ENCODE data around the gene KCNQ1.

DNA sequence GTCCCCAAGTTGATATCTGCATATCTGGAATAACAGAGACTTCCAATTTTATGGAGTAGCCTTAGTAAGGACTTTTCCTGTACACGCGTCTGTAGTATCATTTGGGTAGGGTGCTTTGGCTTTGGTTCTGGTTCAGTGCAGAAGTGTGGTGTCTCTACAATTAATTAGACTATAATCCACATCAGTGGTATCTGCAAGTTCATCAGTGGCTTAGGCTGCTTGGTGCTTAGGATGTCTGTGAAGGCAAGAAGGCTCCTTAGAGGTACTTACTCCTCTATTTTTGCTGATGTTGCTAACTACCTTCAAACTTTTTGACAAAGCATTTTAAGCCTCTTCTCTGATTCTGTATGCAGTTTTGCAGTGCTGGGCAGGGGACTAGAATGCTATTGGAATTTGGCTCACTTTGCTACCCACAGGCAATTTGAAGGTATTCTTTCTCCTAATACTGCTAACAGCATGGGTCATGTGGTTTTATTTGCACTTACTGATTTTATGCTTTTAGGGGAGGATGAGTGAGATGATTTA, 205.6 kb downstream of the KCNQ1 start:
- no peak for TF ChIP-seq KLF13 (CRISPR knock-in tag; IDR thresholded peaks at IDR 0.05)
- TF ChIP-seq, protein P1, sequence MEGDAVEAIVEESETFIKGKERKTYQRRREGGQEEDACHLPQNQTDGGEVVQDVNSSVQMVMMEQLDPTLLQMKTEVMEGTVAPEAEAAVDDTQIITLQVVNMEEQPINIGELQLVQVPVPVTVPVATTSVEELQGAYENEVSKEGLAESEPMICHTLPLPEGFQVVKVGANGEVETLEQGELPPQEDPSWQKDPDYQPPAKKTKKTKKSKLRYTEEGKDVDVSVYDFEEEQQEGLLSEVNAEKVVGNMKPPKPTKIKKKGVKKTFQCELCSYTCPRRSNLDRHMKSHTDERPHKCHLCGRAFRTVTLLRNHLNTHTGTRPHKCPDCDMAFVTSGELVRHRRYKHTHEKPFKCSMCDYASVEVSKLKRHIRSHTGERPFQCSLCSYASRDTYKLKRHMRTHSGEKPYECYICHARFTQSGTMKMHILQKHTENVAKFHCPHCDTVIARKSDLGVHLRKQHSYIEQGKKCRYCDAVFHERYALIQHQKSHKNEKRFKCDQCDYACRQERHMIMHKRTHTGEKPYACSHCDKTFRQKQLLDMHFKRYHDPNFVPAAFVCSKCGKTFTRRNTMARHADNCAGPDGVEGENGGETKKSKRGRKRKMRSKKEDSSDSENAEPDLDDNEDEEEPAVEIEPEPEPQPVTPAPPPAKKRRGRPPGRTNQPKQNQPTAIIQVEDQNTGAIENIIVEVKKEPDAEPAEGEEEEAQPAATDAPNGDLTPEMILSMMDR (CRISPR knock-in tag; IDR thresholded peaks at IDR 0.05), result no peak
- TF ChIP-seq CEBPB (IDR thresholded peaks at IDR 0.05; ENCODE audit: borderline replicate concordance, low read depth, low read length), result no peak
- TF ChIP-seq, protein P2, sequence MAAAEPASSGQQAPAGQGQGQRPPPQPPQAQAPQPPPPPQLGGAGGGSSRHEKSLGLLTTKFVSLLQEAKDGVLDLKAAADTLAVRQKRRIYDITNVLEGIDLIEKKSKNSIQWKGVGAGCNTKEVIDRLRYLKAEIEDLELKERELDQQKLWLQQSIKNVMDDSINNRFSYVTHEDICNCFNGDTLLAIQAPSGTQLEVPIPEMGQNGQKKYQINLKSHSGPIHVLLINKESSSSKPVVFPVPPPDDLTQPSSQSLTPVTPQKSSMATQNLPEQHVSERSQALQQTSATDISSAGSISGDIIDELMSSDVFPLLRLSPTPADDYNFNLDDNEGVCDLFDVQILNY (CRISPR knock-in tag; conservative IDR thresholded peaks at IDR 0.05), result no peak
- TF ChIP-seq ZFP82 (CRISPR knock-in tag; IDR thresholded peaks at IDR 0.05; ENCODE audit: borderline replicate concordance), result no peak
- TF ChIP-seq, protein P3, sequence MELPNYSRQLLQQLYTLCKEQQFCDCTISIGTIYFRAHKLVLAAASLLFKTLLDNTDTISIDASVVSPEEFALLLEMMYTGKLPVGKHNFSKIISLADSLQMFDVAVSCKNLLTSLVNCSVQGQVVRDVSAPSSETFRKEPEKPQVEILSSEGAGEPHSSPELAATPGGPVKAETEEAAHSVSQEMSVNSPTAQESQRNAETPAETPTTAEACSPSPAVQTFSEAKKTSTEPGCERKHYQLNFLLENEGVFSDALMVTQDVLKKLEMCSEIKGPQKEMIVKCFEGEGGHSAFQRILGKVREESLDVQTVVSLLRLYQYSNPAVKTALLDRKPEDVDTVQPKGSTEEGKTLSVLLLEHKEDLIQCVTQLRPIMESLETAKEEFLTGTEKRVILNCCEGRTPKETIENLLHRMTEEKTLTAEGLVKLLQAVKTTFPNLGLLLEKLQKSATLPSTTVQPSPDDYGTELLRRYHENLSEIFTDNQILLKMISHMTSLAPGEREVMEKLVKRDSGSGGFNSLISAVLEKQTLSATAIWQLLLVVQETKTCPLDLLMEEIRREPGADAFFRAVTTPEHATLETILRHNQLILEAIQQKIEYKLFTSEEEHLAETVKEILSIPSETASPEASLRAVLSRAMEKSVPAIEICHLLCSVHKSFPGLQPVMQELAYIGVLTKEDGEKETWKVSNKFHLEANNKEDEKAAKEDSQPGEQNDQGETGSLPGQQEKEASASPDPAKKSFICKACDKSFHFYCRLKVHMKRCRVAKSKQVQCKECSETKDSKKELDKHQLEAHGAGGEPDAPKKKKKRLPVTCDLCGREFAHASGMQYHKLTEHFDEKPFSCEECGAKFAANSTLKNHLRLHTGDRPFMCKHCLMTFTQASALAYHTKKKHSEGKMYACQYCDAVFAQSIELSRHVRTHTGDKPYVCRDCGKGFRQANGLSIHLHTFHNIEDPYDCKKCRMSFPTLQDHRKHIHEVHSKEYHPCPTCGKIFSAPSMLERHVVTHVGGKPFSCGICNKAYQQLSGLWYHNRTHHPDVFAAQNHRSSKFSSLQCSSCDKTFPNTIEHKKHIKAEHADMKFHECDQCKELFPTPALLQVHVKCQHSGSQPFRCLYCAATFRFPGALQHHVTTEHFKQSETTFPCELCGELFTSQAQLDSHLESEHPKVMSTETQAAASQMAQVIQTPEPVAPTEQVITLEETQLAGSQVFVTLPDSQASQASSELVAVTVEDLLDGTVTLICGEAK (IDR thresholded peaks at IDR 0.05), result no peak
- TF ChIP-seq, protein P3 (CRISPR knock-in tag; IDR thresholded peaks at IDR 0.05), result no peak

Measured in HepG2 (cell line).